ENCODE measurements around the gene NMT2. TPM values are rescaled to one million over a fixed set of nuclear protein-coding genes. Genes with fewer than 3 reads are reported as not detected.

Gene NMT2
- total RNA-seq, 4 donors from 2014 or later = 57.5 to 102 (median 76.6) TPM

- no peak for TF ChIP-seq CTCF (IDR thresholded peaks at IDR 0.05; ENCODE audit: low read depth)
These were observed 101.3 kb downstream of the NMT2 start for GRCh38 chr10:15067154-15067553.

- TF ChIP-seq CTCF (IDR thresholded peaks at IDR 0.05; ENCODE audit: low read depth) = no peak
These were observed 107.9 kb downstream of the NMT2 start for GRCh38 chr10:15060638-15061037.

- TF ChIP-seq CTCF (IDR thresholded peaks at IDR 0.05; ENCODE audit: low read depth) = no peak
These were observed 108.6 kb downstream of the NMT2 start for GRCh38 chr10:15059914-15060313.

- no peak for TF ChIP-seq CTCF (IDR thresholded peaks at IDR 0.05; ENCODE audit: low read depth)
These were observed 109.8 kb downstream of the NMT2 start for GRCh38 chr10:15058689-15059088.

Small RNA genes lying within 50 kb of the gene (small RNA-seq; reads per million reads assigned to genes)
- gene AL590365.1 = not detected

Other genes with a start within 250 kb of the NMT2 start
- 100 to 1,000 TPM in 1 of 4 donors, 10 to 100 TPM in 3; 13.0 to 114 (median 17.2) TPM for gene DCLRE1C, start 214.6 kb downstream of the NMT2 start, total RNA-seq
- not detected for gene MEIG1, start 209.3 kb downstream of the NMT2 start, total RNA-seq
- 1 to 10 TPM in 1 of 4 donors, under 1 TPM in 2, not detected in 1; 0.38 to 1.3 (median 0.51) TPM for gene OLAH, start 124.8 kb downstream of the NMT2 start, total RNA-seq
- 1 to 10 TPM in 1 of 4 donors, under 1 TPM in 2, not detected in 1; 0.75 to 1.8 (median 0.85) TPM for gene ACBD7, start 79.9 kb downstream of the NMT2 start, total RNA-seq
- 10 to 100 TPM in 3 of 4 donors, 1 to 10 TPM in 1; 7.5 to 10.6 (median 10.3) TPM for gene RPP38, start 71.3 kb downstream of the NMT2 start, total RNA-seq
- 10 to 100 TPM in 2 of 4 donors, 1 to 10 TPM in 2; 9.2 to 23.6 (median 12.2) TPM for gene FAM171A1, start 202.6 kb upstream of the NMT2 start, total RNA-seq

Measured in subcutaneous adipose tissue (tissue), 4 donors.